SU-DHL-6 (cell line): ENCODE data around the gene HS6ST2.

ENCODE experiments used
- EZH2phosphoT487 ChIP-seq: fragments of 200-600 bp; sonication (generic), shearing (Covaris generic); conservative IDR thresholded peaks from 2 replicates; pipeline ENCODE4 v1.6.1; 2018; ENCODE audit warnings: mild to moderate bottlenecking, antibody characterized with exemption, low read length, moderate library complexity, mixed read lengths
- TF ChIP-seq, protein P1 (sequence below): fragments of 200-600 bp; sonication (generic); IDR thresholded peaks from one replicate; pipeline ENCODE4 v1.5.1; 2017; ENCODE audit warnings: antibody characterized with exemption, mild to moderate bottlenecking, low read length, moderate library complexity; ENCODE audit not compliant: insufficient read depth, poor library complexity, severe bottlenecking

DNA sequence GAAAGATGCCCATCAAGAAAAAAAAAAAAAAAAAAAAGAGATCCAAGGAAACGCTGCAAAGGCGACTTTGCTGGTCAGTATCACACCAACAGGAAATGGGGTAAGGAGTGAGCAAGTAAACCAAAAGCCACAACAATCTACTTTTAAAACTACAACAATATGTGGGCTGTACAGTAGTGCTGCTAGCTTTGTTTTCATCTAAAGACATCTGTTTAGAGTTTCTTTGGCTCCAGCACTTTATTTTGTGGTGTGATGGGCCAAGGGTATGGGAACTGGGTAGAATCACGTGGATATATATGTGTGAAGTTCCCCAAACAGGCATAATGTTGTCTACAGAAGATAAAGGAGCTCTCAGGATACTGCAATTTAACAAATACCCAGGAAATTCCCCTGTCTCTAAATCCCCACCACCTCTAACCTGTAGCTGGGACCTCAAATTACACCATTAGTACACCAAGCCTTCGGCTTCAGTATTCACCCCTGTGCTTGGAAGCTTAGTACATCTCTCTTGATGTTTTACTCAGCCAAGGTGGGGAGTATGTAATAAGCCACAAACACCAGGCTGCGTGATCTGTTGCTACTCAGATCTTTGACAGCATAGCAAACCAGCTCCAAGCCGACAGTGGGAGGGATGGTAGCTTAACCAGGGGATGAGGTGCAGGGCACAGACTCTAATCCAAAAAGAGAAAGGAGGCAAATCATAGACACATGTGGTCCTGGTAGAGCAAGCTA is 207.9 kb downstream of the HS6ST2 start:
- TF ChIP-seq, protein P1, sequence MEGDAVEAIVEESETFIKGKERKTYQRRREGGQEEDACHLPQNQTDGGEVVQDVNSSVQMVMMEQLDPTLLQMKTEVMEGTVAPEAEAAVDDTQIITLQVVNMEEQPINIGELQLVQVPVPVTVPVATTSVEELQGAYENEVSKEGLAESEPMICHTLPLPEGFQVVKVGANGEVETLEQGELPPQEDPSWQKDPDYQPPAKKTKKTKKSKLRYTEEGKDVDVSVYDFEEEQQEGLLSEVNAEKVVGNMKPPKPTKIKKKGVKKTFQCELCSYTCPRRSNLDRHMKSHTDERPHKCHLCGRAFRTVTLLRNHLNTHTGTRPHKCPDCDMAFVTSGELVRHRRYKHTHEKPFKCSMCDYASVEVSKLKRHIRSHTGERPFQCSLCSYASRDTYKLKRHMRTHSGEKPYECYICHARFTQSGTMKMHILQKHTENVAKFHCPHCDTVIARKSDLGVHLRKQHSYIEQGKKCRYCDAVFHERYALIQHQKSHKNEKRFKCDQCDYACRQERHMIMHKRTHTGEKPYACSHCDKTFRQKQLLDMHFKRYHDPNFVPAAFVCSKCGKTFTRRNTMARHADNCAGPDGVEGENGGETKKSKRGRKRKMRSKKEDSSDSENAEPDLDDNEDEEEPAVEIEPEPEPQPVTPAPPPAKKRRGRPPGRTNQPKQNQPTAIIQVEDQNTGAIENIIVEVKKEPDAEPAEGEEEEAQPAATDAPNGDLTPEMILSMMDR = no peak
- TF ChIP-seq EZH2phosphoT487 = no peak
